Left lung (tissue), 10 donors: Measurements from ENCODE around the gene RASGRF2. TPM values are rescaled to one million over a fixed set of nuclear protein-coding genes. Genes with fewer than 3 reads are reported as not detected.

Experiments
- ATAC-seq: fragments of 200-7000 bp; cut with Tn5 transposase; one replicate; pipeline ENCODE4 v1.9.1; 2020; ENCODE audit warnings: moderate library complexity
- DNase-seq, 4 donors: peaks; one replicate each; pipeline ENCODE4 v3.0.0-alpha.2; 2013 to 2020
- H3K27ac ChIP-seq, 2 donors: fragments of 200-600 bp; sonication (generic) in 1 of 2; one replicate each; pipeline versions ENCODE4 v1.5.0 to v1.8.0; 2020 to 2021
- H3K27me3 ChIP-seq, 2 donors: fragments of 200-600 bp; sonication (generic) in 1 of 2; one replicate each; pipeline versions ENCODE4 v1.5.0 to v1.8.0; 2020 to 2021
- H3K36me3 ChIP-seq, 2 donors: fragments of 200-600 bp; sonication (generic) in 1 of 2; one replicate each; pipeline versions ENCODE4 v1.5.0 to v1.8.0; 2020 to 2021
- H3K4me1 ChIP-seq, 2 donors: fragments of 200-600 bp; one replicate each; pipeline ENCODE4 v1.8.0; 2021
- H3K4me3 ChIP-seq, 2 donors: fragments of 200-600 bp; sonication (generic) in 1 of 2; one replicate each; pipeline versions ENCODE4 v1.5.0 to v1.8.0; 2020 to 2021; ENCODE audit warnings: mild to moderate bottlenecking in 1 of 2
- H3K9me3 ChIP-seq, 2 donors: fragments of 200-600 bp; sonication (generic) in 1 of 2; one replicate each; pipeline versions ENCODE4 v1.5.0 to v1.8.0; 2020 to 2021
- CTCF ChIP-seq, 2 donors: fragments of 200-600 bp; sonication (generic) in 1 of 2; IDR thresholded peaks; one replicate each; pipeline versions ENCODE4 v1.5.0 to v1.8.0; 2021; ENCODE audit warnings: antibody characterized with exemption in 2 of 2
- intact Hi-C, 2 donors: fragments of 100-400 bp; cut with DNase I; formaldehyde crosslinking; loops; one replicate each; pipeline versions ENCODE4 v1.11.2 to v1.14.2; 2022
- polyA plus RNA-seq, 6 donors: library from polyadenylated mRNA; unstranded; fragments of 120-200 nt; gene quantifications; one replicate each; pipeline ENCODE4 v1.2.1, GENCODE V29; 2013; ENCODE audit not compliant: insufficient read length in 6 of 6
- total RNA-seq, 2 donors: library from RNA; stranded (reverse); fragmentation: NEBNext Ultra II Directional; extraction: Animal tissue kit (Norgen Biotek cat#: 25700); gene quantifications; one replicate each; pipeline ENCODE4 v1.2.1, GENCODE V29; 2021
- donor health status: DM: no; HTN: yes; CAD: no.
- donor health status: DM: no; HTN: no; CAD: no.

Gene RASGRF2
- total and polyA plus RNA-seq, 8 donors: 1.3 to 7.5 (median 2.8) TPM

DNA sequence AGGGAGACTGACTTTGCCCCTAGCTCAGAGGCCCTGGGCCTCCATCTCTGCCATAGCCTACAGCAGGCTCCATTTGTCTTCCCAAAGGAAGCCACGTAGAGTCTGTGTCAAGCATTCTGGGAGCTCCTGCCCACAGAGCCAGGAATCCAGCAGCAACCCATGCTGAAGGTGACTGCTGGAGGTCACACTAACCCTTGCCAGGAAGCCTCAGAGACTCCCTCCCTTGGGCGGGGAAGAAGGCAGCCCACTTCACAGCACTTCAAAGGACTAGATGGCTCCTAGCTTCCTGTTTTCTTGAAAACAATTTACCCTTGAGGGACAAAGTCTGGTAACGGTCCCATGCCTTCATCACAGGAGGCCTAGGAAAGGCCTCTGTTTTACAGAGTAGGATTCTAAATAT, 274.6 kb downstream of the RASGRF2 start:
- no peak overlapping the region for H3K27ac ChIP-seq
- no peaks in the 10 kb centered on the region for H3K9me3 ChIP-seq
- no peak overlapping the region for H3K4me3 ChIP-seq
- H3K4me1 ChIP-seq: peaks cover 0 to 4% of the 10 kb centered on the region in 2 donors
- H3K36me3 ChIP-seq: no peaks in the 10 kb centered on the region
- TF ChIP-seq CTCF (IDR thresholded peaks at IDR 0.05): no peak
- ATAC-seq (no peak), DNase-seq (no peak)
- intact Hi-C loops: no loop called here
- H3K27me3 ChIP-seq: no peaks in the 10 kb centered on the region

GRCh38 chr5:81235287-81236072, 275.3 kb downstream of the RASGRF2 start:
- TF ChIP-seq CTCF (IDR thresholded peaks at IDR 0.05): no peak
- Histone ChIP-seq H3K27ac (no peak overlapping the region), H3K36me3 (no peaks in the 10 kb centered on the region), H3K9me3 (no peaks in the 10 kb centered on the region), H3K4me1 (peaks cover 0 to 4% of the 10 kb centered on the region in 2 donors), H3K4me3 (no peak overlapping the region), H3K27me3 (no peaks in the 10 kb centered on the region)
- intact Hi-C loops: no loop called here
- DNase-seq (peak in 1 of 4 donors; percentile 26), ATAC-seq (no peak)

DNA sequence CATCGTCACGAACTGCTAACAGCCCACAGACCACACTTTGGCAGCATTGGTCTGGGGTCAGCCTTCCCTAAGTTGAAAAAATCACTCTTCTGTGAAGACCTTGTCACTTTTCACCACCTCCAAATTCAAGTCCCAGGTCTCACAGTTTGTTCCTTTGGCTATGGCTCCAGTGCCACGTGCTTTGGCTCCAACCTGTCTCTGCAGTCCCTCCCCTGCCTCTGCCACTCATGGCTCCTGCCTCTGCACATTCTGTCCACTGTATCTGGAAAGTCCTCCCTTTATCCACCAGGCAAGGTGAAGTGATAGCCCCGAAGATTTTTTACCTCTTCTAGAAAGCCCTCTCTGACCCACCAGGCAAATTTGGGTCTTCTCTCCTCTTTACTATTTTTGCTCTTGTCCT, 278.3 kb downstream of the RASGRF2 start:
- Histone ChIP-seq H3K36me3 (no peaks in the 10 kb centered on the region), H3K9me3 (no peaks in the 10 kb centered on the region), H3K27ac (no peak overlapping the region), H3K4me1 (peaks cover 0 to 2% of the 10 kb centered on the region in 2 donors), H3K27me3 (no peaks in the 10 kb centered on the region), H3K4me3 (no peak overlapping the region)
- intact Hi-C loops: no loop called here
- TF ChIP-seq CTCF (IDR thresholded peaks at IDR 0.05): no peak
- DNase-seq (no peak), ATAC-seq (no peak)

GRCh38 chr5:81239613-81240012, 279.4 kb downstream of the RASGRF2 start:
- intact Hi-C loops: no loop called here
- TF ChIP-seq CTCF (IDR thresholded peaks at IDR 0.05): no peak
- H3K9me3 ChIP-seq: no peaks in the 10 kb centered on the region
- H3K36me3 ChIP-seq: no peaks in the 10 kb centered on the region
- DNase-seq (no peak), ATAC-seq (no peak)
- no peaks in the 10 kb centered on the region for H3K27me3 ChIP-seq
- no peaks in the 10 kb centered on the region for H3K4me1 ChIP-seq
- H3K27ac ChIP-seq: no peak overlapping the region
- H3K4me3 ChIP-seq: no peak overlapping the region

DNA sequence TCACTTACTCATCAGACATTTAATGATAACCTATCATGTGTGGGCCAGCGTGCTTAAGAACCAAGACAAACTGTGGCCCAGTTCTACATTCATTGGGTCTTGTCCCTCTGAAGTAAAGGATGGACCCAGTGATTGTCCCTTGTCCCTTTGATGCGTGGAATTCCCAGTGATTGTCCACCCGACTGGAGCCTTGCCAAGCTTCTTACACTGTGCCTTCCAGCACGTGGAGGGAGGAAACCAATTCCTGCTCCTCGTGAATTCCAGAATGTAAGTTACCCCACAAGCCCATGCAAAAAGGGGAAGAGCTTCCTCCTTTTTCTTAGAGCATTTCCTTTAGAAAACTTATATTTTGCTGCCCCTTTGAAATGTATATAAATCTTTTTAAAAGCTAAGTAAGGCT, 280.8 kb downstream of the RASGRF2 start:
- intact Hi-C loops: no loop called here
- TF ChIP-seq CTCF (IDR thresholded peaks at IDR 0.05): no peak
- Histone ChIP-seq H3K27me3 (no peaks in the 10 kb centered on the region), H3K27ac (no peak overlapping the region), H3K9me3 (no peaks in the 10 kb centered on the region), H3K4me3 (no peak overlapping the region), H3K4me1 (no peaks in the 10 kb centered on the region), H3K36me3 (no peaks in the 10 kb centered on the region)
- ATAC-seq (no peak), DNase-seq (no peak)
